HG02943 (cell line): ENCODE measurements around the gene FRRS1L.

Experiments used
- ATAC-seq: cut with Tn5 transposase; IDR thresholded peaks from one replicate; pipeline ENCODE4 v1.9.1; 2021; ENCODE audit warnings: mild to moderate bottlenecking, low read depth, moderate library complexity; ENCODE audit not compliant: unreplicated experiment

FRRS1L gene

DNA sequence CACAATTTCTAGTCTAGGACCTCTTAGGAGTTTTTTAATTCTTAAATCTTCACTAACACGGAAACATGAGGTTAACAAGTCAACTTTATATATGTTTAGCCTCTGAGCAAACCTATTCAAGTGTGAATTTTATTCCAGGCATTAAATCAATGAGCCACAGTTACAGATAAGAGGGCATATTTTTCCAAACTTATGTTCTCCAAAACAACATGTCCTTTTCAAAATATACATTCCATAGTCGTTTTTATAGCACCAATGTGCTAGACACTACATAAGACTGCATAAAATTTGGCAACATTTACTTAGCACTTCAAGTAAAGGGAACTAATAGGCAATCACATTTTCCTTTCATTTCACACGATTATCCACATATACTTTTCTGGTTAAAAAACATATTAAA, 53.8 kb downstream of the FRRS1L start:
- ATAC-seq: no peak

DNA sequence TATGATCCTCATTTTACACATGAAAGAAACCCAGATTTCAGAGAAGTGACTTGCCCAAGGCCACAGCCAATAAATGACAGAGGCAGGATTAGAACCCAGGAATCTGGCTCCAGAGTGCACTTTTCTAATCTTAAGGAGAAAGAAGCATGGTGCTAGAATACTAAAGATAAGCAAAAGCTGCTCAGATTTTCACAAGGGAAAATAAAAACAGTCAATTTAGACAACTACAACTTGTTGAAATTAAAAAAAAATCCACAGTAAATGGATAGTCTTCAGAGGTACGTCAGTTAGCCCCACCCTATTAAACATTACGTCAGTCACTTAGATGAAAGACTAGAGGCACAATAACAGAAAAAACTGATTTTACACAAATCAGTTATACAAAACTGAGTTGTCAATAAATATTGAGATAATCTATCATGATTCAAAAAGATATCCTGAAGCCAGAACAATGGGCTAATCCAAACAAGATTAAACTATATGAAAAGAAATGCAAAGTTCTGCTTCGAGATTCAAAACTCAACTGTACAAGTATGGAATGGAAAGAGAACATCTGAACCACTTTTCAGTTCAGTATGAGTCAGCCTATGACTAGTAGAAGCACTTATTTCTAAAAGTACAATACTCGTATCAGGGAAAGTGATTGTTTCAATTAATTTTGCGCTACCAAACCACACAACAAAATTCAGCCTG, 56.6 kb downstream of the FRRS1L start:
- ATAC-seq: no peak

GRCh38 chr9:109109967-109110328, 57.1 kb downstream of the FRRS1L start:
- no peak for ATAC-seq

GRCh38 chr9:109108318-109108717, 58.7 kb downstream of the FRRS1L start:
- ATAC-seq: no peak

DNA sequence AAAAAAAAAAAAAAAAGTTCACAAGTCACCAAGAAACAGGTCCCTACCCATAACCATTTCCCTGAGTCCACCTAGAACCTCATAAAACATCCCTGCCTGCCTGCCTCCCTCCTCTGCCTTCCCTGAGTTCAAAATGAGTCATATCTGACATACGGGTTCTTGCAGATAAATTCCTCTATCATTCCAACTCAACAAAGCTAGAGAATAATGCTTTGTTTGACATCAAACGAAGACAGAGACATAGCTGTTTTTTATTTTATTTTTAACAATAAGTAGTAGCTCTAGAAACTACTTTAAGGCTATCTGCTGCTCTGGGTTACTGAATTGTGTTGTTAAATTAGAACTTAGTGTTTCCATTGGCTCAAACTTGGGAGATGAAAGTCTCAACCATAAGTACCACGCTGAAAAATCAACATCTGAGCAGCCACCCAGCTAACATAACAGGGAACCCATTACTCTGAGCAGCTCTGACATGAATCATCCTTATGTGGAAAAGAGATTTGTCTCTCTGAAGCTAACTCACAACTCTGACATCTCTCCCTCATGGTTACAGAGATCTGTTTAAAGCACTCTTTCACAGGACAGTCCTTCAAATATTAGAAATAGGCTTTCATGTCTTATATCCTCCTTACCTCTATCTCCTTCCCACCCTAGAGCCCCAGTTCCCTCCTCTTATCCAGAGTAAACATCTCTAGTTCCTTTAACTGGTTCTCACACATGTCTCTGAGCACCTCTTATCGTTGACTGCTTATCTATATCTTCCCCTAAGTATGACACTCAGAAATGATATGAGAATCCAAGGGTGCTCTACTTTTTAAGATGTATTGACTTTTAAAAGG, 59.4 kb downstream of the FRRS1L start:
- no peak for ATAC-seq

DNA sequence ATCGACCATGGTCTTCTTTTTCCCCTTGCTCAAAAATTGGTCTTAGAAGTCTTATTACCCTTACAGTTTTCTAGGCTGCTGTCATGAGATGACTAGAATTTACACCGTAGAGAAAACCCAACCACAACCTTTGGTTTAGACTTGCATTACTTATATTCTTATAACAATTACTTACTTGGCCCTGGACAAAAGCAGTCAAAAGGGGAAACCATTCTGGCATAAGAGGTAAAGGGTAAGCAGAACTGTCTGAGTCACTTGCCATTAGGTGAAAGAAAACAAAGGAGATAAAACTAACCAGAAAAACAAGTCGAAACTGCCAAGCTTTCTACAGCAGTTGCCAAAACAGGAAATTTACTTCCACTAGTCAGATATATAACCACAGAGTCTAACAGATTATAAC, 65.2 kb downstream of the FRRS1L start:
- no peak for ATAC-seq

GRCh38 chr9:109101202-109101595, 65.8 kb downstream of the FRRS1L start:
- ATAC-seq: no peak

DNA sequence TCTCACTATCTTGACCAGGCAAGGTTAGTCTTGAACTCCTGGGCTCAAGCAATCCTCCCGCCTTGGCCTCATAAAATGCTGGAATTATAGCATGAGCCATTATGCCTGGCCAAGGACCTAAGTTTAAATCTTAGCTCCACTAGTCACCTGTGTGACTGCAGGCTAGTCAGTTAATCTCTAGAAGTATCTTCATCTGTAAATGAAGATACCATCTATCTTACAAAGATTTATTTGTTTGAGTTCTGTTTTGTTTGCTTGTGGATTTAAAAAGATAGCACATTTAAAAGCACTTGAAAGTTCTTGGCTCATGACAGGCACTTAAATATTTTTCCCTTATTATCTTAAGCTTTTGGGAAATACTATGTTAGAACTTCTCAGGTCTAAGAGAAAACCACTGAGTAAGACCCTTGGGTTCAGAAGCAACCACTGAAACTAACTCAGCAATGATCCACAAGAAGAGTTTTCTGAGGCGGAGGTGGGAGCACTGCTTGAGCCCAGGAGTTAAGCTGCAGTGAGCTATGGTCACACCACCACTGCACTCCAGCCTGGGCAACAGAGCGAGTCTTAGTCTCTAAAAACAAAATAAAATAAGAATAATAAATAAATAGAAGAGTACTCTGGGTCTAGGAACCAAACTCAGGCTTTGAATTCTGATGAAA, 66.4 kb downstream of the FRRS1L start:
- no peak for ATAC-seq

DNA sequence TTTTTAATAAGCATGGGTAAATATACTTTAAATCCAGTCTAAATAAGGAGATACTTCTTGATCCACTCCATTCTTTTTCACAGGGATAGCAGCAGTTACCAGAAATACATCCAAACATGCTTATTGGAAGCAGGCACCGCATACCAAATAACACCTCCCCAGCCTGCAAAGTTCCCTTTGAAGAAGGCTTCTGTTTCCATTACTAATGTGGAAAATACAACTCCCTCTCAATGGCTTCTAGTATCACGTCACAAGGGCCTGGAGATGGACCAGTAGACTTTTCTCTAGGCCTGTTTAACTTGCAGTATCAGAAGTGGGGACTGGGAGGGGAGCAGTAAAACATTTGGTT, 68.1 kb downstream of the FRRS1L start:
- ATAC-seq: no peak

- ATAC-seq: no peak
Observed at GRCh38 chr9:109098171-109098959, 68.7 kb downstream of the FRRS1L start.

GRCh38 chr9:109097146-109097545, 69.9 kb downstream of the FRRS1L start:
- no peak for ATAC-seq

DNA sequence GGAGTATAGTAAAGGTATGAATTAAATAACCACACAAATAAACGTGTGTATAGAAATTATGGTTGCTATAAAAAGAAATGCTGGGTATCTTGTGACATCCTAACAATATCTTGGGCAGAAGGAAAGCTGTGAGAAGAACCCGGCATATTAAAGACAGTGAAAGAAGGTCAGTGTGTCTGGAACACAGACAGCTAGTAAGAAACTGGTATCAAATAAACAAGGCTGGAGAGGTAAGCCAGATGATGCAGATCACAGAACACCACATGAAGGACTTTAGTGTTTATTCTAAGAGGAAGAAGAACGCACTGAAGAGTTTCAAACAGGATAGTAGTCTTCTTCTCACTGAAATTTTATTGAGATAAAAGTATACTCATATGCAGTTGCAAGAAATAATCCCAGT, 71.7 kb downstream of the FRRS1L start:
- no peak for ATAC-seq

- ATAC-seq: no peak
Observed at GRCh38 chr9:109094268-109094667, 72.8 kb downstream of the FRRS1L start.

- ATAC-seq: no peak
Observed at GRCh38 chr9:109092587-109092986, 74.5 kb downstream of the FRRS1L start.

- ATAC-seq: no peak
Observed at GRCh38 chr9:109092051-109092580, 74.9 kb downstream of the FRRS1L start.

- no peak for ATAC-seq
Observed at GRCh38 chr9:109088221-109088620, 78.8 kb downstream of the FRRS1L start.

DNA sequence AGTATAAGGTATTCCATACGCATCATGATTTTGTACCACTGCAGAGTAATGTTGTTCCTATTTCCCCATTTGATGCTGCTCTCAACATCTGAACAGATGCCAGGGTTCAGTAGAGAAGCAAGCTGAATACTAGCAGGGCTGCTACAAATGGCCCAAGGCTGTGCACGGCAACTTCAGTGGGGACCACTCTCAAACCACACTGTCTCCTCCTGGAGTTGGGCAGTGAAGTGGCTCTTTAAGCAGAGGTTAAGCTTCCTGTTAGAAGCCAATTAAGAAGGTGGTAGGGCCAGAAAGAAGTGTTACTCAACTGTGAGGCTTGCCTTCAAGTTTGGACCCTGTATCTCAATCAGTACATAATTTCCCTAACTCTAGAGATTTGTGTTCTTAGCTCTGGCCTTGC, 79.3 kb downstream of the FRRS1L start:
- ATAC-seq: no peak

GRCh38 chr9:109086221-109086620, 80.8 kb downstream of the FRRS1L start:
- no peak for ATAC-seq

- no peak for ATAC-seq
Observed at GRCh38 chr9:109085510-109085909, 81.5 kb downstream of the FRRS1L start.

- no peak for ATAC-seq
Observed at GRCh38 chr9:109083813-109084405, 83.1 kb downstream of the FRRS1L start.
